Measurements from ENCODE around the gene CEP72.
"Not testable (repeated sequence)": the region's sequence is repeated elsewhere in the genome, so short reads cannot be mapped to it uniquely, and the experiment has no call there.

- TF ChIP-seq, protein P1, sequence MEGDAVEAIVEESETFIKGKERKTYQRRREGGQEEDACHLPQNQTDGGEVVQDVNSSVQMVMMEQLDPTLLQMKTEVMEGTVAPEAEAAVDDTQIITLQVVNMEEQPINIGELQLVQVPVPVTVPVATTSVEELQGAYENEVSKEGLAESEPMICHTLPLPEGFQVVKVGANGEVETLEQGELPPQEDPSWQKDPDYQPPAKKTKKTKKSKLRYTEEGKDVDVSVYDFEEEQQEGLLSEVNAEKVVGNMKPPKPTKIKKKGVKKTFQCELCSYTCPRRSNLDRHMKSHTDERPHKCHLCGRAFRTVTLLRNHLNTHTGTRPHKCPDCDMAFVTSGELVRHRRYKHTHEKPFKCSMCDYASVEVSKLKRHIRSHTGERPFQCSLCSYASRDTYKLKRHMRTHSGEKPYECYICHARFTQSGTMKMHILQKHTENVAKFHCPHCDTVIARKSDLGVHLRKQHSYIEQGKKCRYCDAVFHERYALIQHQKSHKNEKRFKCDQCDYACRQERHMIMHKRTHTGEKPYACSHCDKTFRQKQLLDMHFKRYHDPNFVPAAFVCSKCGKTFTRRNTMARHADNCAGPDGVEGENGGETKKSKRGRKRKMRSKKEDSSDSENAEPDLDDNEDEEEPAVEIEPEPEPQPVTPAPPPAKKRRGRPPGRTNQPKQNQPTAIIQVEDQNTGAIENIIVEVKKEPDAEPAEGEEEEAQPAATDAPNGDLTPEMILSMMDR (IDR thresholded peaks at IDR 0.05; ENCODE audit: borderline replicate concordance, extremely low read depth, low read length, poor library complexity, severe bottlenecking), result not testable (repeated sequence)
- TF ChIP-seq EZH2 (IDR thresholded peaks at IDR 0.05; ENCODE audit: borderline replicate concordance, low read depth, low read length, severe bottlenecking), result not testable (repeated sequence)
These were observed 29.7 kb upstream of the CEP72 start for GRCh38 chr5:582445-582844.
